CD4-positive, alpha-beta memory T cell (primary cell): ENCODE results near the gene ITGB2. TPM values are rescaled to one million over a fixed set of nuclear protein-coding genes. Genes with fewer than 3 reads are reported as not detected.

ENCODE experiments used
- CTCF ChIA-PET: fragments of 350-600 bp; sonication (Branson Sonifier 250); formaldehyde crosslinking; loops from one replicate; lab custom pipeline; 2021; ENCODE audit warnings: inconsistent platforms; ENCODE audit not compliant: partially characterized antibody; lab: Charles Lee
- POLR2A ChIA-PET: fragments of 350-600 bp; sonication (Branson Sonifier 250); formaldehyde crosslinking; loops from one replicate; lab custom pipeline; 2021; ENCODE audit not compliant: partially characterized antibody; lab: Charles Lee
- DNase-seq, 5 donors: peaks; one replicate each; pipeline versions ENCODE4 v3.0.0 to v3.0.0-alpha.2; 2020 to 2022; ENCODE audit warnings: mixed read lengths in 1 of 5
- H3K27ac ChIP-seq: one replicate; pipeline ENCODE4 v1.7.0; 2013; ENCODE audit warnings: low read depth, low read length
- H3K27me3 ChIP-seq: 2 replicates; pipeline ENCODE4 v1.7.0; 2013; ENCODE audit warnings: mild to moderate bottlenecking, low read length, moderate library complexity; ENCODE audit not compliant: insufficient read depth
- H3K36me3 ChIP-seq: 2 replicates; pipeline ENCODE4 v1.7.0; 2013; ENCODE audit warnings: mild to moderate bottlenecking, low read length, moderate library complexity; ENCODE audit not compliant: insufficient read depth
- H3K4me1 ChIP-seq: 2 replicates; pipeline ENCODE4 v1.7.0; 2013; ENCODE audit warnings: mild to moderate bottlenecking, low read length, moderate library complexity; ENCODE audit not compliant: insufficient read depth
- H3K4me3 ChIP-seq, 2 donors: one replicate each; pipeline ENCODE4 v1.7.0; 2013; ENCODE audit warnings: low read length in 2 of 2, mild to moderate bottlenecking in 1 of 2
- H3K9me3 ChIP-seq, 2 donors: one replicate each; pipeline ENCODE4 v1.7.0; 2013; ENCODE audit warnings: low read length in 2 of 2, control low read depth in 1 of 2; ENCODE audit not compliant: control insufficient read depth in 1 of 2
- H3K27ac Mint-ChIP-seq, 7 donors: one replicate each; pipeline ENCODE4 v1.8.0; 2020 to 2021; ENCODE audit warnings: mixed read lengths in 7 of 7, mild to moderate bottlenecking in 6 of 7, inconsistent platforms in 3 of 7, moderate library complexity in 3 of 7
- H3K27me3 Mint-ChIP-seq, 2 donors: one replicate each; pipeline ENCODE4 v1.8.0; 2020 to 2021; ENCODE audit warnings: mixed read lengths in 2 of 2
- H3K36me3 Mint-ChIP-seq, 2 donors: one replicate each; pipeline ENCODE4 v1.8.0; 2020 to 2021; ENCODE audit warnings: mixed read lengths in 2 of 2, inconsistent platforms in 1 of 2, mild to moderate bottlenecking in 1 of 2
- H3K4me1 Mint-ChIP-seq, 4 donors: one replicate each; pipeline ENCODE4 v1.8.0; 2020 to 2021; ENCODE audit warnings: mixed read lengths in 4 of 4, mild to moderate bottlenecking in 1 of 4
- H3K4me3 Mint-ChIP-seq, 8 donors: one replicate each; pipeline ENCODE4 v1.8.0; 2020 to 2021; ENCODE audit warnings: mixed read lengths in 8 of 8, mild to moderate bottlenecking in 7 of 8, moderate library complexity in 6 of 8, inconsistent platforms in 3 of 8
- H3K9me3 Mint-ChIP-seq, 8 donors: one replicate each; pipeline ENCODE4 v1.8.0; 2020 to 2021; ENCODE audit warnings: mixed read lengths in 8 of 8, mild to moderate bottlenecking in 5 of 8, inconsistent platforms in 3 of 8, moderate library complexity in 1 of 8
- intact Hi-C: fragments of 100-400 bp; cut with micrococcal nuclease; formaldehyde crosslinking; loops from one replicate; pipeline ENCODE4 v1.15.1; 2023
- polyA plus RNA-seq, 2 donors: library from polyadenylated mRNA; unstranded; fragments of 300-500 nt; fragmentation: Illumina TruSeq; gene quantifications; one replicate each; pipeline ENCODE4 v1.2.3, GENCODE V29; 2021
- total RNA-seq, 2 experiments: library from RNA; stranded (reverse); gene quantifications; one replicate each; pipeline ENCODE4 v1.2.3, GENCODE V29; 2021

ITGB2 gene
- total and polyA plus RNA-seq, 4 experiments from 2014 or later, result 278 to 575 (median 414) TPM

- Mint-ChIP-seq H3K27me3 (no peaks in the 10 kb centered on the region), H3K4me3 (no peak overlapping the region), H3K27ac (no peak overlapping the region), H3K4me1 (peaks cover 3 to 17% (median 7%) of the 10 kb centered on the region in 4 donors), H3K36me3 (peaks cover 5 to 32% of the 10 kb centered on the region in 2 donors), H3K9me3 (no peaks in the 10 kb centered on the region)
- Histone ChIP-seq H3K27ac (no peak overlapping the region), H3K27me3 (no peaks in the 10 kb centered on the region), H3K36me3 (peaks cover 57% of the 10 kb centered on the region), H3K4me1 (peaks cover 7% of the 10 kb centered on the region), H3K4me3 (no peak overlapping the region), H3K9me3 (no peaks in the 10 kb centered on the region)
- DNase-seq, result no peak
- intact Hi-C loops, result no loop called here
- POLR2A ChIA-PET, result interaction anchor here (1.7 to 13.8 kb wide), 3 partner anchors 9 to 42 kb away, joined by 4 to 267 read pairs (median 5); no protein-coding TSS in a partner anchor
- CTCF ChIA-PET, result interaction anchor here (1.6 kb wide), 1 partner anchor 87 kb away, joined by 3 read pairs; the partner anchor contains the start of gene UBE2G2
These were observed 32.7 kb downstream of the ITGB2 start for GRCh38 chr21:44887807-44888580.

- Histone ChIP-seq H3K9me3 (no peaks in the 10 kb centered on the region), H3K4me3 (no peak overlapping the region), H3K27ac (no peak overlapping the region), H3K36me3 (peaks cover 57% of the 10 kb centered on the region), H3K27me3 (no peaks in the 10 kb centered on the region), H3K4me1 (peaks cover 3% of the 10 kb centered on the region)
- POLR2A ChIA-PET, result interaction anchor here (1.2 to 13.8 kb wide), 4 partner anchors 10 to 43 kb away, joined by 3 to 267 read pairs (median 4); no protein-coding TSS in a partner anchor
- H3K4me1 Mint-ChIP-seq, result peaks cover 2 to 17% (median 5%) of the 10 kb centered on the region in 4 donors
- H3K36me3 Mint-ChIP-seq, result peaks cover 5 to 27% of the 10 kb centered on the region in 2 donors
- H3K27ac Mint-ChIP-seq, result peak overlapping the region in 3 of 7 donors; percentile 51 to 86 (median 70)
- H3K27me3 Mint-ChIP-seq, result no peaks in the 10 kb centered on the region
- H3K9me3 Mint-ChIP-seq, result no peaks in the 10 kb centered on the region
- no peak for DNase-seq
- intact Hi-C loops, result no loop called here
- no peak overlapping the region for H3K4me3 Mint-ChIP-seq
- CTCF ChIA-PET, result interaction anchor here (1.6 kb wide), 1 partner anchor 86 kb away, joined by 3 read pairs; the partner anchor contains the start of gene UBE2G2
These were observed 33.4 kb downstream of the ITGB2 start for GRCh38 chr21:44887126-44887806.

- Mint-ChIP-seq H3K4me3 (no peak overlapping the region), H3K27ac (peak overlapping the region in 3 of 7 donors; percentile 12 to 80 (median 70)), H3K27me3 (no peaks in the 10 kb centered on the region), H3K9me3 (no peaks in the 10 kb centered on the region), H3K36me3 (peaks cover 5 to 28% of the 10 kb centered on the region in 2 donors), H3K4me1 (peaks cover 10 to 21% (median 13%) of the 10 kb centered on the region in 4 donors)
- Histone ChIP-seq H3K4me1 (peaks cover 12% of the 10 kb centered on the region), H3K36me3 (peaks cover 50% of the 10 kb centered on the region), H3K27me3 (no peaks in the 10 kb centered on the region), H3K27ac (no peak overlapping the region), H3K4me3 (no peak overlapping the region), H3K9me3 (no peaks in the 10 kb centered on the region)
- ChIA-PET CTCF (interaction anchor here (1.6 kb wide), 1 partner anchor 85 kb away, joined by 3 read pairs; the partner anchor contains the start of gene UBE2G2), POLR2A (interaction anchor here (1.2 to 13.8 kb wide), 3 partner anchors 11 to 44 kb away, joined by 3 to 267 read pairs (median 4); no protein-coding TSS in a partner anchor)
- DNase-seq, result no peak
- intact Hi-C loops, result no loop called here
These were observed 34.3 kb downstream of the ITGB2 start for GRCh38 chr21:44886113-44887075.

- H3K27ac Mint-ChIP-seq, result no peak overlapping the region
- CTCF ChIA-PET, result no interaction called here
These were observed 35.1 kb downstream of the ITGB2 start for GRCh38 chr21:44885615-44886014.

GRCh38 chr21:44884097-44884496 is 36.6 kb downstream of the ITGB2 start:
- Mint-ChIP-seq H3K9me3 (no peaks in the 10 kb centered on the region), H3K4me1 (peaks cover 15 to 29% (median 23%) of the 10 kb centered on the region in 4 donors), H3K4me3 (peak overlapping the region in 1 of 8 donors; percentile 48), H3K36me3 (peaks cover 5 to 23% of the 10 kb centered on the region in 2 donors), H3K27ac (peak overlapping the region; percentile 22 to 76 (median 65)), H3K27me3 (no peaks in the 10 kb centered on the region)
- no peaks in the 10 kb centered on the region for H3K27me3 ChIP-seq
- H3K4me1 ChIP-seq, result peaks cover 27% of the 10 kb centered on the region
- CTCF ChIA-PET, result interaction anchor here (0.7 to 3.4 kb wide), 8 partner anchors 9 to 83 kb away, joined by 3 to 14 read pairs (median 4); partner anchors contain the start of gene UBE2G2
- H3K4me3 ChIP-seq, result no peak overlapping the region
- H3K36me3 ChIP-seq, result peaks cover 31% of the 10 kb centered on the region
- intact Hi-C loops, result no loop called here
- no peak overlapping the region for H3K27ac ChIP-seq
- POLR2A ChIA-PET, result interaction anchor here (1.1 to 4.7 kb wide), 9 partner anchors 9 to 83 kb away, joined by 3 to 35 read pairs (median 4); partner anchors contain the start of genes PTTG1IP and UBE2G2
- H3K9me3 ChIP-seq, result no peaks in the 10 kb centered on the region
- no peak for DNase-seq

More at GRCh38 chr21:44885615-44886014, 35.1 kb downstream of the ITGB2 start:
- Histone ChIP-seq H3K36me3 (peaks cover 47% of the 10 kb centered on the region), H3K9me3 (no peaks in the 10 kb centered on the region), H3K4me3 (no peak overlapping the region), H3K4me1 (peaks cover 19% of the 10 kb centered on the region), H3K27ac (no peak overlapping the region), H3K27me3 (no peaks in the 10 kb centered on the region)
- Mint-ChIP-seq H3K4me1 (peaks cover 15 to 26% (median 21%) of the 10 kb centered on the region in 4 donors), H3K36me3 (peaks cover 5 to 29% of the 10 kb centered on the region in 2 donors), H3K4me3 (no peak overlapping the region), H3K9me3 (no peaks in the 10 kb centered on the region), H3K27me3 (no peaks in the 10 kb centered on the region)
- DNase-seq, result no peak
- intact Hi-C loops, result no loop called here
- POLR2A ChIA-PET, result interaction anchor here (4.7 to 13.8 kb wide), 2 partner anchors 12 to 44 kb away, joined by 35 to 267 read pairs; partner anchors contain the start of gene PTTG1IP

GRCh38 chr21:44883250-44883649 is 37.4 kb downstream of the ITGB2 start:
- Histone ChIP-seq H3K27ac (no peak overlapping the region), H3K4me1 (peaks cover 27% of the 10 kb centered on the region), H3K36me3 (peaks cover 24% of the 10 kb centered on the region), H3K27me3 (no peaks in the 10 kb centered on the region), H3K9me3 (no peaks in the 10 kb centered on the region), H3K4me3 (no peak overlapping the region)
- H3K4me3 Mint-ChIP-seq, result no peak overlapping the region
- CTCF ChIA-PET, result interaction anchor here (0.9 to 3.4 kb wide), 4 partner anchors 10 to 82 kb away, joined by 3 to 14 read pairs (median 12); partner anchors contain the start of gene UBE2G2
- no peaks in the 10 kb centered on the region for H3K27me3 Mint-ChIP-seq
- peaks cover 15 to 29% (median 23%) of the 10 kb centered on the region in 4 donors for H3K4me1 Mint-ChIP-seq
- DNase-seq, result no peak
- H3K36me3 Mint-ChIP-seq, result peaks cover 5 to 23% of the 10 kb centered on the region in 2 donors
- POLR2A ChIA-PET, result interaction anchor here (1.0 to 4.7 kb wide), 7 partner anchors 10 to 48 kb away, joined by 3 to 35 read pairs (median 5); partner anchors contain the start of gene PTTG1IP
- peak overlapping the region in 4 of 7 donors; percentile 18 to 76 (median 53) for H3K27ac Mint-ChIP-seq
- intact Hi-C loops, result no loop called here
- no peaks in the 10 kb centered on the region for H3K9me3 Mint-ChIP-seq
